Endometrial microvascular endothelial cells (primary cell): ENCODE measurements around the gene STK4. TPM values are rescaled to one million over a fixed set of nuclear protein-coding genes. Genes with fewer than 3 reads are reported as not detected.

Source experiments
- in situ Hi-C: cut with HindIII; loops from 2 replicates; pipeline ENCODE4 v1.10.0; 2017; ENCODE audit warnings: low sequenced_read_pairs, low pct_unique_long_range_greater_than_20kb; ENCODE audit errors: inconsistent ontology term
- total RNA-seq: library from RNA; depleted of rRNA; stranded (reverse); fragments of >200 nt; gene quantifications from one replicate; pipeline ENCODE4 v1.2.3, GENCODE V29; 2015; ENCODE audit errors: inconsistent ontology term

The STK4 gene
- total RNA-seq: 13.7 TPM

GRCh38 chr20:44966030-44966961 lies at the start of gene STK4:
Gene STK4, plus strand, starts transcription at chr20:44966512. Its CDS starts 57 bp downstream, at chr20:44966569.
- in situ Hi-C loops: no loop called here

GRCh38 chr20:44916586-44916985 lies 49.7 kb upstream of the STK4 start:
- in situ Hi-C loops: no loop called here

GRCh38 chr20:44917399-44917798 lies 48.9 kb upstream of the STK4 start:
- in situ Hi-C loops: no loop called here

GRCh38 chr20:44918342-44918741 lies 48.0 kb upstream of the STK4 start:
- in situ Hi-C loops: no loop called here

- in situ Hi-C loops: no loop called here
Observed at GRCh38 chr20:44918761-44919160, 47.6 kb upstream of the STK4 start.

- in situ Hi-C loops: no loop called here
Observed at GRCh38 chr20:44921447-44921846, 44.9 kb upstream of the STK4 start.

- in situ Hi-C loops: no loop called here
Observed at GRCh38 chr20:44924541-44924940, 41.8 kb upstream of the STK4 start.

- in situ Hi-C loops: no loop called here
Observed at GRCh38 chr20:44928595-44928994, 37.7 kb upstream of the STK4 start.

GRCh38 chr20:44930517-44931168 lies 35.7 kb upstream of the STK4 start:
- in situ Hi-C loops: no loop called here

GRCh38 chr20:44931911-44932310 lies 34.4 kb upstream of the STK4 start:
- in situ Hi-C loops: no loop called here

GRCh38 chr20:44932916-44933315 lies 33.4 kb upstream of the STK4 start:
- in situ Hi-C loops: no loop called here

- in situ Hi-C loops: no loop called here
Observed at GRCh38 chr20:44936510-44936909, 29.8 kb upstream of the STK4 start.

- in situ Hi-C loops: no loop called here
Observed at GRCh38 chr20:44938637-44939036, 27.7 kb upstream of the STK4 start.

GRCh38 chr20:44941120-44941691 lies 25.1 kb upstream of the STK4 start:
- in situ Hi-C loops: no loop called here

- in situ Hi-C loops: no loop called here
Observed at GRCh38 chr20:44942264-44942973, 23.9 kb upstream of the STK4 start.

GRCh38 chr20:44943828-44944227 lies 22.5 kb upstream of the STK4 start:
- in situ Hi-C loops: no loop called here

GRCh38 chr20:44945261-44945660 lies 21.1 kb upstream of the STK4 start:
- in situ Hi-C loops: no loop called here

GRCh38 chr20:44946271-44946852 lies 19.9 kb upstream of the STK4 start:
- in situ Hi-C loops: no loop called here

GRCh38 chr20:44948107-44948506 lies 18.2 kb upstream of the STK4 start:
- in situ Hi-C loops: no loop called here
